Mesenchymal stem cell (in vitro differentiated cells and primary cell): ENCODE data around the gene KCTD11.
"Not testable (repeated sequence)": the region's sequence is repeated elsewhere in the genome, so short reads cannot be mapped to it uniquely, and the experiment has no call there.

Source experiments
- DNase-seq: peaks from one replicate; pipeline ENCODE4 v3.0.0-alpha.2; 2013
- H2AFZ ChIP-seq: one replicate; pipeline ENCODE4 v1.6.1; 2013; ENCODE audit warnings: low read depth, mild to moderate bottlenecking, control low read depth, inconsistent platforms, low read length, moderate library complexity
- H2AK5ac ChIP-seq: 2 replicates; pipeline ENCODE4 v1.6.1; 2013; ENCODE audit warnings: low read length, moderate library complexity, mild to moderate bottlenecking, inconsistent platforms; ENCODE audit not compliant: severe bottlenecking
- H2BK120ac ChIP-seq: one replicate; pipeline ENCODE4 v1.6.1; 2013; ENCODE audit warnings: low read depth, mild to moderate bottlenecking, inconsistent platforms, low read length, moderate library complexity
- H2BK12ac ChIP-seq, 2 experiments: one replicate each; pipeline ENCODE4 v1.6.1; 2013; ENCODE audit warnings: inconsistent platforms in 2 of 2, low read length in 2 of 2, mild to moderate bottlenecking in 2 of 2, moderate library complexity in 2 of 2, control low read depth in 1 of 2
- H2BK15ac ChIP-seq: one replicate; pipeline ENCODE4 v1.6.1; 2013; ENCODE audit warnings: mild to moderate bottlenecking, low read depth, inconsistent platforms; ENCODE audit not compliant: poor library complexity, severe bottlenecking
- H2BK5ac ChIP-seq: 2 replicates; pipeline ENCODE4 v1.6.1; 2013; ENCODE audit warnings: low read depth, mild to moderate bottlenecking, low read length, control low read depth, inconsistent platforms; ENCODE audit not compliant: poor library complexity, severe bottlenecking
- H3K14ac ChIP-seq, 2 experiments: one replicate each; pipeline ENCODE4 v1.6.1; 2013; ENCODE audit warnings: inconsistent platforms in 2 of 2, low read length in 2 of 2, control low read depth in 1 of 2, mild to moderate bottlenecking in 1 of 2, moderate library complexity in 1 of 2
- H3K18ac ChIP-seq, 2 experiments: one replicate each; pipeline ENCODE4 v1.6.1; 2013; ENCODE audit warnings: inconsistent platforms in 2 of 2, low read length in 2 of 2, control low read depth in 1 of 2, low read depth in 1 of 2, mild to moderate bottlenecking in 1 of 2
- H3K23ac ChIP-seq, 2 experiments: one replicate each; pipeline ENCODE4 v1.6.1; 2013; ENCODE audit warnings: inconsistent platforms in 2 of 2, low read length in 2 of 2, mild to moderate bottlenecking in 2 of 2, moderate library complexity in 2 of 2, control low read depth in 1 of 2
- H3K27ac ChIP-seq: 2 replicates; pipeline ENCODE4 v1.5.1; 2013; ENCODE audit warnings: mild to moderate bottlenecking, moderate library complexity, low read length, control low read depth, inconsistent platforms; ENCODE audit not compliant: poor library complexity, severe bottlenecking
- H3K27me3 ChIP-seq, 2 experiments: 2 replicates each; pipeline versions ENCODE4 v1.6.1 to v1.7.0; 2013; ENCODE audit warnings: low read length in 2 of 2, mild to moderate bottlenecking in 2 of 2, moderate library complexity in 2 of 2, control low read depth in 1 of 2, inconsistent platforms in 1 of 2; ENCODE audit not compliant: control insufficient read depth in 1 of 2, insufficient read depth in 1 of 2
- H3K36me3 ChIP-seq, 2 experiments: 2 replicates each; pipeline versions ENCODE4 v1.6.1 to v1.7.0; 2013; ENCODE audit warnings: low read length in 2 of 2, control low read depth in 1 of 2, inconsistent platforms in 1 of 2, low read depth in 1 of 2, mild to moderate bottlenecking in 1 of 2; ENCODE audit not compliant: insufficient read depth in 2 of 2, control insufficient read depth in 1 of 2
- H3K4ac ChIP-seq, 2 experiments: one replicate each; pipeline ENCODE4 v1.6.1; 2013; ENCODE audit warnings: inconsistent platforms in 2 of 2, low read length in 2 of 2, mild to moderate bottlenecking in 2 of 2, moderate library complexity in 2 of 2, control low read depth in 1 of 2, low read depth in 1 of 2
- H3K4me1 ChIP-seq: 2 replicates; pipeline ENCODE4 v1.6.1; 2013; ENCODE audit warnings: low read depth, low read length, control low read depth; ENCODE audit not compliant: control insufficient read depth, insufficient read depth
- H3K4me2 ChIP-seq: 2 replicates; pipeline ENCODE4 v1.6.1; 2013; ENCODE audit warnings: low read length, mild to moderate bottlenecking, inconsistent platforms; ENCODE audit not compliant: poor library complexity, severe bottlenecking
- H3K4me3 ChIP-seq, 2 experiments: 2 replicates each; pipeline versions ENCODE4 v1.5.1 to v1.7.0; 2013; ENCODE audit warnings: low read length in 2 of 2, mild to moderate bottlenecking in 2 of 2, control low read depth in 1 of 2, low read depth in 1 of 2; ENCODE audit not compliant: insufficient read depth in 1 of 2
- H3K79me1 ChIP-seq: replicated peaks from 2 replicates; pipeline ENCODE4 v1.6.1; 2013; ENCODE audit warnings: mild to moderate bottlenecking, control low read depth, low read length, inconsistent platforms; ENCODE audit not compliant: poor library complexity, severe bottlenecking
- H3K9ac ChIP-seq: 2 replicates; pipeline ENCODE4 v1.7.0; 2013; ENCODE audit warnings: mild to moderate bottlenecking, low read length, moderate library complexity
- H3K9me3 ChIP-seq: 2 replicates; pipeline ENCODE4 v1.7.0; 2013; ENCODE audit warnings: mild to moderate bottlenecking, low read length; ENCODE audit not compliant: control insufficient read depth
- H4K8ac ChIP-seq: one replicate; pipeline ENCODE4 v1.6.1; 2013; ENCODE audit warnings: inconsistent platforms, mild to moderate bottlenecking, low read length, moderate library complexity
- H4K91ac ChIP-seq: one replicate; pipeline ENCODE4 v1.6.1; 2013; ENCODE audit warnings: mild to moderate bottlenecking, low read length, inconsistent platforms
- WGBS: methylation state at CpG from one replicate; pipeline ENCODE4 v1.1.7; 2013; ENCODE audit warnings: mixed read lengths; 5-methylcytosine and 5-hydroxymethylcytosine counted together

KCTD11 gene

DNA sequence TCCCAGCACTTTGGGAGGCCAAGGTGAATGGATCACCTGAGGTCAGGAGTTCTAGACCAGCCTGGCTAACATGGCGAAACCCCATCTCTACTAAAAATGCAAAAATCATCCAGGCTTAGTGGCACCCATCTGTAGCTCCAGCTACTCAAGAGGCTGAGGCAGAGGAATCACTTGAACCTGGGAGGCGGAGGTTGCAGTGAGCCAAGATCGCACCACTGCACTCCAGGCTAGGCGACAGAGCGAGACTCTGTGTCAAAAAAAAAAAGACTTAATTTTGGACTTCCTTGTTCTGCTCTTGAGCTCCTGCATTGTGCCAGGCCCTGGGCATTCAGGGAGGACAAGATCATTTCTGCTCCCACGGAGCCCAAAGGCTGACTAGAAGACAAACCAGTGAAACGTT lies 14.4 kb upstream of the KCTD11 start:
- H3K14ac ChIP-seq, H3K79me1 ChIP-seq, H3K27ac ChIP-seq, DNase-seq, H3K9ac ChIP-seq, H3K4me2 ChIP-seq, H3K36me3 ChIP-seq, H2AK5ac ChIP-seq, H2BK12ac ChIP-seq, H3K18ac ChIP-seq, H3K23ac ChIP-seq, H2BK15ac ChIP-seq, H4K8ac ChIP-seq, H3K4me1 ChIP-seq, H2BK120ac ChIP-seq, H3K9me3 ChIP-seq, H3K4ac ChIP-seq, H2AFZ ChIP-seq, H2BK5ac ChIP-seq, H4K91ac ChIP-seq, H3K4me3 ChIP-seq: not testable (repeated sequence)
- peaks cover 15 to 53% of the 10 kb centered on the region in 2 experiments for H3K27me3 ChIP-seq
- 87% methylated on average over 7 of the region's 7 CpGs for WGBS

DNA sequence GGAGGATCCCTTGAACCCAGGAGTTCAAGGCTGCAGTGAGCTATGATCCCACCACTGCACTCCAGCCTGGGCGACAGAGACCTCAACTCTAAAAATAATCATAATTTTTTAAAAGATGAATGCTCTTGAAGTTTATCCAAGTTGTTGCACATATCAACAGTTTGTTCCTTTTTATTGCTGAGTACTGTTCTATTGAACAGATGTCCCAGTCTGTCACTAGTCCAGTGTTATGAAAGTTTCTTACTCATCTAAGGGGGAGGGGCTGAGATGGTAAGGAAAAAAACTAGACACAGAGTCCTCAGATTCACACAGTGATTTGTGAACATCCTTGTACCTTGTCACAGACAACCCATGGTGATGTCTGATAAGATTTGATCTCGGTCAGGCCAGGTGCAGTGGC lies 11.8 kb upstream of the KCTD11 start:
- Histone ChIP-seq H3K14ac (no peak overlapping the region), H2BK120ac (no peak overlapping the region), H3K4me2 (no peak overlapping the region), H2BK5ac (no peak overlapping the region), H3K27me3 (peaks cover 29 to 70% of the 10 kb centered on the region in 2 experiments), H3K27ac (no peak overlapping the region), H3K23ac (no peak overlapping the region), H3K4ac (no peak overlapping the region), H3K9ac (no peak overlapping the region), H3K79me1 (no peaks in the 10 kb centered on the region), H3K4me3 (no peak overlapping the region), H3K9me3 (no peaks in the 10 kb centered on the region), H4K8ac (no peak overlapping the region), H4K91ac (no peak overlapping the region), H2BK12ac (no peak overlapping the region), H3K18ac (no peak overlapping the region), H2AFZ (no peak overlapping the region), H3K36me3 (no peaks in the 10 kb centered on the region), H3K4me1 (peaks cover 2% of the 10 kb centered on the region), H2AK5ac (no peak overlapping the region), H2BK15ac (no peak overlapping the region)
- peak; percentile 63 for DNase-seq
- 100% methylated on average over 1 of the region's 2 CpGs for WGBS

DNA sequence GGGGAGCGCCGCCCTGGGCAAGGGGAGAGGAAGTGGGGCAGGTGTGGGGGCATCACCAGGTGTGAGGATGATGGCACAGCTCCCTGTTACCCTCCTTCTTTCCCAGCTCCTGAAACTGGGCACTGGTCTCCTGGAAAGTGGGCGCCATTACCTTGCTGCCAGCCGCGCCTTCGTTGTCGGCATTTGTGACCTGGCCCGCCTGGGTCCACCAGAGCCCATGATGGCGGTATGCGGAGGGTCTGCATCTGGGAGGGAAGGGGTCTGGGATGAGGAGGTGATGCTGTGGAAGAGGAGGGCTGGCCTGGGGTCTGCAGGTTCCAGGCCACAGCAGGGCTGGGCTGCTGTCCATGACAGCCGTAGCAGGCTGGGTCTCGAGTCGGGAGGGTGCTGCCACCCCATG lies 10.1 kb upstream of the KCTD11 start:
- Histone ChIP-seq H2AK5ac (no peak overlapping the region), H2AFZ (no peak overlapping the region), H3K4ac (no peak overlapping the region), H2BK15ac (no peak overlapping the region), H3K36me3 (no peaks in the 10 kb centered on the region), H3K79me1 (no peaks in the 10 kb centered on the region), H2BK5ac (no peak overlapping the region), H4K8ac (no peak overlapping the region), H3K18ac (no peak overlapping the region), H2BK120ac (no peak overlapping the region), H3K4me2 (no peak overlapping the region), H3K4me3 (no peak overlapping the region), H3K9me3 (no peaks in the 10 kb centered on the region), H3K14ac (peak overlapping the region in 1 of 2 experiments; percentile 36), H2BK12ac (no peak overlapping the region), H3K9ac (no peak overlapping the region), H3K27ac (no peak overlapping the region), H3K27me3 (peaks cover 27 to 57% of the 10 kb centered on the region in 2 experiments), H3K23ac (peak overlapping the region in 1 of 2 experiments; percentile 42), H4K91ac (peak overlapping the region; percentile 2), H3K4me1 (peaks cover 2% of the 10 kb centered on the region)
- 93% methylated on average over 13 of the region's 13 CpGs for WGBS
- DNase-seq, result no peak

DNA sequence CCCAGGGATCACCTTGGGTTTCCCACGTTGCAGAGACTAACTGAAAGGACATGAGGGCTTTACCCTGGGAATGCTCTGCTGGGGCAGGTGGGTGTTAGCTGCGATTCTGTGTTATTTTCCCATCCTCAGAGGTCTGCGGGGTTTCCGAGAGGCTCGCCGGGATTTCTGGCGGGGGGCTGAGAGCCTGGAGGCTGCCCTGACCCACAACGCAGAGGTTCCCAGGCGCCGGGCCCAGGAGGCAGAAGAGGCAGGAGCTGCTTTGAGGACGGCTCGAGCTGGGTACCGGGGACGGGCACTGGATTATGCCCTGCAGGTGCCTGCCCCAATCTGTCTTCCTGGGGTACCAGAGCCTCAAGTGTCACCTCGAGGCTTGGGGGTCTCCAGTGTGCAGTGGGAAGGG lies 8.7 kb upstream of the KCTD11 start:
- Histone ChIP-seq H2BK5ac (no peak overlapping the region), H2AFZ (no peak overlapping the region), H4K91ac (no peak overlapping the region), H3K36me3 (no peaks in the 10 kb centered on the region), H3K4me1 (peaks cover 2% of the 10 kb centered on the region), H3K23ac (no peak overlapping the region), H2BK120ac (no peak overlapping the region), H3K18ac (no peak overlapping the region), H4K8ac (no peak overlapping the region), H3K27ac (no peak overlapping the region), H2AK5ac (no peak overlapping the region), H3K27me3 (peaks cover 27 to 50% of the 10 kb centered on the region in 2 experiments), H3K14ac (no peak overlapping the region), H3K9me3 (no peaks in the 10 kb centered on the region), H3K79me1 (no peaks in the 10 kb centered on the region), H2BK12ac (no peak overlapping the region), H3K4ac (no peak overlapping the region), H3K4me2 (no peak overlapping the region), H3K9ac (no peak overlapping the region), H2BK15ac (no peak overlapping the region), H3K4me3 (no peak overlapping the region)
- DNase-seq, result no peak
- 80% methylated on average over 15 of the region's 15 CpGs for WGBS
